NB4 (cell line): ENCODE results near the gene OLR1.

ENCODE experiments used
- DNase-seq: peaks from one replicate; pipeline ENCODE4 v3.0.0; 2010; ENCODE audit warnings: low read depth
- H3K4me3 ChIP-seq: one replicate; pipeline ENCODE4 v1.5.1; 2011; ENCODE audit warnings: mild to moderate bottlenecking, low read depth, low read length, moderate library complexity
- CTCF ChIP-seq: IDR thresholded peaks from one replicate; pipeline ENCODE4 v1.5.1; 2012; ENCODE audit warnings: low read depth, low read length
- MAX ChIP-seq: IDR thresholded peaks from 2 replicates; pipeline ENCODE4 v1.6.1; 2011; ENCODE audit warnings: low read depth, low read length
- MYC ChIP-seq: IDR thresholded peaks from 2 replicates; pipeline ENCODE4 v1.6.1; 2011; ENCODE audit warnings: low read depth, low read length
- POLR2A ChIP-seq: IDR thresholded peaks from 2 replicates; pipeline ENCODE4 v1.6.1; 2011; ENCODE audit warnings: mild to moderate bottlenecking; ENCODE audit not compliant: insufficient read length; ENCODE audit errors: extremely low read depth

OLR1 gene

GRCh38 chr12:10163084-10163483 lies 8.8 kb downstream of the OLR1 start:
- no peak overlapping the region for H3K4me3 ChIP-seq
- TF ChIP-seq MYC: no peak
- no peak for TF ChIP-seq CTCF
- no peak for TF ChIP-seq POLR2A
- no peak for TF ChIP-seq MAX
- DNase-seq: no peak

GRCh38 chr12:10160617-10161385 lies 11.1 kb downstream of the OLR1 start:
- H3K4me3 ChIP-seq: no peak overlapping the region
- TF ChIP-seq POLR2A (no peak), MYC (no peak), MAX (no peak), CTCF (no peak)
- DNase-seq: no peak

- DNase-seq: peak; percentile 50
- H3K4me3 ChIP-seq: no peak overlapping the region
- TF ChIP-seq CTCF (no peak), POLR2A (no peak), MYC (no peak), MAX (no peak)
Measured at GRCh38 chr12:10159280-10159679, 12.7 kb downstream of the OLR1 start.

GRCh38 chr12:10158406-10158805 lies 13.5 kb downstream of the OLR1 start:
- H3K4me3 ChIP-seq: no peak overlapping the region

GRCh38 chr12:10155966-10156365 lies 16.0 kb downstream of the OLR1 start:
- no peak overlapping the region for H3K4me3 ChIP-seq
- no peak for TF ChIP-seq POLR2A
- no peak for TF ChIP-seq CTCF
- no peak for TF ChIP-seq MAX
- no peak for TF ChIP-seq MYC
- no peak for DNase-seq

More at GRCh38 chr12:10158406-10158805, 13.5 kb downstream of the OLR1 start:
- DNase-seq: no peak
- TF ChIP-seq CTCF: no peak
- TF ChIP-seq MAX: no peak
- no peak for TF ChIP-seq POLR2A
- TF ChIP-seq MYC: no peak
